ENCODE results near the gene KLF18.
"Not testable (repeated sequence)": the region's sequence is repeated elsewhere in the genome, so short reads cannot be mapped to it uniquely, and the experiment has no call there.

Gene KLF18

GRCh38 chr1:44141531-44141930 is at the start of gene KLF18:
Gene KLF18 (minus strand): TSS chr1:44141631. CDS start chr1:44141631, 0 bp downstream.
- no peak for DNase-seq (ENCODE audit: low read depth, low spot score)

- no peak for DNase-seq (ENCODE audit: low read depth, low spot score)
These were observed 33.2 kb upstream of the KLF18 start for GRCh38 chr1:44174630-44175029.

GRCh38 chr1:44170281-44170823 is 28.9 kb upstream of the KLF18 start:
- no peak for DNase-seq (ENCODE audit: low read depth, low spot score)

- DNase-seq (ENCODE audit: low read depth, low spot score), result no peak
These were observed 27.2 kb upstream of the KLF18 start for GRCh38 chr1:44168520-44169098.

- DNase-seq (ENCODE audit: low read depth, low spot score), result no peak
These were observed 20.1 kb upstream of the KLF18 start for GRCh38 chr1:44161546-44161945.

- DNase-seq (ENCODE audit: low read depth, low spot score), result no peak
These were observed 17.4 kb upstream of the KLF18 start for GRCh38 chr1:44158871-44159270.

GRCh38 chr1:44157903-44158302 is 16.5 kb upstream of the KLF18 start:
- no peak for DNase-seq (ENCODE audit: low read depth, low spot score)

GRCh38 chr1:44154049-44154448 is 12.6 kb upstream of the KLF18 start:
- DNase-seq (ENCODE audit: low read depth, low spot score), result no peak

GRCh38 chr1:44152692-44153091 is 11.3 kb upstream of the KLF18 start:
- DNase-seq (ENCODE audit: low read depth, low spot score), result no peak

GRCh38 chr1:44151808-44152207 is 10.4 kb upstream of the KLF18 start:
- no peak for DNase-seq (ENCODE audit: low read depth, low spot score)

- no peak for DNase-seq (ENCODE audit: low read depth, low spot score)
These were observed 9.9 kb upstream of the KLF18 start for GRCh38 chr1:44151332-44151731.

GRCh38 chr1:44147582-44147981 is 6.2 kb upstream of the KLF18 start:
- no peak for DNase-seq (ENCODE audit: low read depth, low spot score)

GRCh38 chr1:44146536-44147361 is 5.3 kb upstream of the KLF18 start:
- no peak for DNase-seq (ENCODE audit: low read depth, low spot score)

- DNase-seq (ENCODE audit: low read depth, low spot score), result no peak
These were observed 3.7 kb upstream of the KLF18 start for GRCh38 chr1:44144962-44145756.

GRCh38 chr1:44139565-44139964 is 1.9 kb downstream of the KLF18 start:
- not testable (repeated sequence) for DNase-seq (ENCODE audit: low read depth, low spot score)

- DNase-seq (ENCODE audit: low read depth, low spot score), result no peak
These were observed 3.2 kb downstream of the KLF18 start for GRCh38 chr1:44138239-44138638.

- no peak for DNase-seq (ENCODE audit: low read depth, low spot score)
These were observed 5.5 kb downstream of the KLF18 start for GRCh38 chr1:44135886-44136285.

GRCh38 chr1:44134071-44134920 is 7.1 kb downstream of the KLF18 start:
- no peak for DNase-seq (ENCODE audit: low read depth, low spot score)

GRCh38 chr1:44131411-44131810 is 10.0 kb downstream of the KLF18 start:
- DNase-seq (ENCODE audit: low read depth, low spot score), result no peak

- no peak for DNase-seq (ENCODE audit: low read depth, low spot score)
These were observed 11.6 kb downstream of the KLF18 start for GRCh38 chr1:44129616-44130500.
